ENCODE results near the gene MRTFB.

Gene MRTFB

GRCh38 chr16:14139872-14140271 is 68.8 kb downstream of the MRTFB start:
- Histone ChIP-seq H3K27ac (ENCODE audit: low read depth, low read length, severe bottlenecking) (no peak overlapping the region), H3K4me3 (ENCODE audit: extremely low read depth, insufficient read depth, low read length, poor library complexity, severe bottlenecking) (no peak overlapping the region), H3K36me3 (ENCODE audit: control insufficient read depth, insufficient read depth, low read length) (peaks cover 10% of the 10 kb centered on the region), H3K9me3 (ENCODE audit: control insufficient read depth, low read length) (peaks cover 4% of the 10 kb centered on the region), H3K4me1 (ENCODE audit: control insufficient read depth, insufficient read depth, low read length, poor library complexity, severe bottlenecking) (no peaks in the 10 kb centered on the region)
- no CpG with 5 or more reads among the region's 1 CpG for WGBS, 2 experiments (ENCODE audit: insufficient coverage in 2 of 2)

GRCh38 chr16:14140923-14141322 is 69.8 kb downstream of the MRTFB start:
- Histone ChIP-seq H3K4me1 (ENCODE audit: control insufficient read depth, insufficient read depth, low read length, poor library complexity, severe bottlenecking) (no peaks in the 10 kb centered on the region), H3K27ac (ENCODE audit: low read depth, low read length, severe bottlenecking) (no peak overlapping the region), H3K9me3 (ENCODE audit: control insufficient read depth, low read length) (peaks cover 4% of the 10 kb centered on the region), H3K4me3 (ENCODE audit: extremely low read depth, insufficient read depth, low read length, poor library complexity, severe bottlenecking) (no peak overlapping the region), H3K36me3 (ENCODE audit: control insufficient read depth, insufficient read depth, low read length) (peaks cover 10% of the 10 kb centered on the region)
- WGBS, 2 experiments (ENCODE audit: insufficient coverage in 2 of 2), result no CpG with 5 or more reads among the region's 5 CpGs

- H3K4me1 ChIP-seq (ENCODE audit: control insufficient read depth, insufficient read depth, low read length, poor library complexity, severe bottlenecking), result peaks cover 12% of the 10 kb centered on the region
- H3K36me3 ChIP-seq (ENCODE audit: control insufficient read depth, insufficient read depth, low read length), result no peaks in the 10 kb centered on the region
- H3K4me3 ChIP-seq (ENCODE audit: extremely low read depth, insufficient read depth, low read length, poor library complexity, severe bottlenecking), result no peak overlapping the region
- no peak overlapping the region for H3K27ac ChIP-seq (ENCODE audit: low read depth, low read length, severe bottlenecking)
- H3K9me3 ChIP-seq (ENCODE audit: control insufficient read depth, low read length), result no peaks in the 10 kb centered on the region
Measured at GRCh38 chr16:14146445-14146844, 75.3 kb downstream of the MRTFB start.

GRCh38 chr16:14148016-14148415 is 76.9 kb downstream of the MRTFB start:
- Histone ChIP-seq H3K36me3 (ENCODE audit: control insufficient read depth, insufficient read depth, low read length) (no peaks in the 10 kb centered on the region), H3K4me3 (ENCODE audit: extremely low read depth, insufficient read depth, low read length, poor library complexity, severe bottlenecking) (no peak overlapping the region), H3K9me3 (ENCODE audit: control insufficient read depth, low read length) (no peaks in the 10 kb centered on the region), H3K27ac (ENCODE audit: low read depth, low read length, severe bottlenecking) (no peak overlapping the region), H3K4me1 (ENCODE audit: control insufficient read depth, insufficient read depth, low read length, poor library complexity, severe bottlenecking) (peaks cover 12% of the 10 kb centered on the region)
- no CpG with 5 or more reads among the region's 2 CpGs for WGBS, 2 experiments (ENCODE audit: insufficient coverage in 2 of 2)

- WGBS, 2 experiments (ENCODE audit: insufficient coverage in 2 of 2), result 88 to 94% methylated on average over 4 to 5 of the region's 8 CpGs
Measured at GRCh38 chr16:14148569-14148968, 77.5 kb downstream of the MRTFB start.

GRCh38 chr16:14150796-14151195 is 79.7 kb downstream of the MRTFB start:
- Histone ChIP-seq H3K27ac (ENCODE audit: low read depth, low read length, severe bottlenecking) (no peak overlapping the region), H3K36me3 (ENCODE audit: control insufficient read depth, insufficient read depth, low read length) (no peaks in the 10 kb centered on the region), H3K4me3 (ENCODE audit: extremely low read depth, insufficient read depth, low read length, poor library complexity, severe bottlenecking) (no peak overlapping the region), H3K4me1 (ENCODE audit: control insufficient read depth, insufficient read depth, low read length, poor library complexity, severe bottlenecking) (peaks cover 12% of the 10 kb centered on the region), H3K9me3 (ENCODE audit: control insufficient read depth, low read length) (no peaks in the 10 kb centered on the region)
- 90% methylated on average over 2 of the region's 5 CpGs; no CpG with 5 or more reads in 1 of the 2 experiments for WGBS, 2 experiments (ENCODE audit: insufficient coverage in 2 of 2)

More at GRCh38 chr16:14148569-14148968, 77.5 kb downstream of the MRTFB start:
- H3K4me1 ChIP-seq (ENCODE audit: control insufficient read depth, insufficient read depth, low read length, poor library complexity, severe bottlenecking), result peaks cover 12% of the 10 kb centered on the region
- no peak overlapping the region for H3K27ac ChIP-seq (ENCODE audit: low read depth, low read length, severe bottlenecking)
- H3K9me3 ChIP-seq (ENCODE audit: control insufficient read depth, low read length), result no peaks in the 10 kb centered on the region
- H3K36me3 ChIP-seq (ENCODE audit: control insufficient read depth, insufficient read depth, low read length), result no peaks in the 10 kb centered on the region
- H3K4me3 ChIP-seq (ENCODE audit: extremely low read depth, insufficient read depth, low read length, poor library complexity, severe bottlenecking), result no peak overlapping the region

- 100% methylated on average over 1 of the region's 2 CpGs; no CpG with 5 or more reads in 1 of the 2 experiments for WGBS, 2 experiments (ENCODE audit: insufficient coverage in 2 of 2)
- H3K36me3 ChIP-seq (ENCODE audit: control insufficient read depth, insufficient read depth, low read length), result no peaks in the 10 kb centered on the region
- peak overlapping the region; percentile 23 for H3K27ac ChIP-seq (ENCODE audit: low read depth, low read length, severe bottlenecking)
- peaks cover 12% of the 10 kb centered on the region for H3K4me1 ChIP-seq (ENCODE audit: control insufficient read depth, insufficient read depth, low read length, poor library complexity, severe bottlenecking)
- no peaks in the 10 kb centered on the region for H3K9me3 ChIP-seq (ENCODE audit: control insufficient read depth, low read length)
- H3K4me3 ChIP-seq (ENCODE audit: extremely low read depth, insufficient read depth, low read length, poor library complexity, severe bottlenecking), result no peak overlapping the region
Measured at GRCh38 chr16:14151256-14152030, 80.3 kb downstream of the MRTFB start.

- Histone ChIP-seq H3K4me1 (ENCODE audit: control insufficient read depth, insufficient read depth, low read length, poor library complexity, severe bottlenecking) (no peaks in the 10 kb centered on the region), H3K36me3 (ENCODE audit: control insufficient read depth, insufficient read depth, low read length) (no peaks in the 10 kb centered on the region), H3K4me3 (ENCODE audit: extremely low read depth, insufficient read depth, low read length, poor library complexity, severe bottlenecking) (no peak overlapping the region), H3K9me3 (ENCODE audit: control insufficient read depth, low read length) (no peaks in the 10 kb centered on the region), H3K27ac (ENCODE audit: low read depth, low read length, severe bottlenecking) (no peak overlapping the region)
- WGBS, 2 experiments (ENCODE audit: insufficient coverage in 2 of 2), result 90 to 94% methylated on average over 3 to 4 of the region's 4 CpGs
Measured at GRCh38 chr16:14155572-14156190, 84.6 kb downstream of the MRTFB start.

GRCh38 chr16:14164916-14165662 is 94.0 kb downstream of the MRTFB start:
- H3K9me3 ChIP-seq (ENCODE audit: control insufficient read depth, low read length), result no peaks in the 10 kb centered on the region
- no peak overlapping the region for H3K27ac ChIP-seq (ENCODE audit: low read depth, low read length, severe bottlenecking)
- no peaks in the 10 kb centered on the region for H3K4me1 ChIP-seq (ENCODE audit: control insufficient read depth, insufficient read depth, low read length, poor library complexity, severe bottlenecking)
- no peak overlapping the region for H3K4me3 ChIP-seq (ENCODE audit: extremely low read depth, insufficient read depth, low read length, poor library complexity, severe bottlenecking)
- WGBS, 2 experiments (ENCODE audit: insufficient coverage in 2 of 2), result 75 to 100% methylated on average over 3 to 4 of the region's 5 CpGs
- no peaks in the 10 kb centered on the region for H3K36me3 ChIP-seq (ENCODE audit: control insufficient read depth, insufficient read depth, low read length)

GRCh38 chr16:14168146-14168545 is 97.0 kb downstream of the MRTFB start:
- Histone ChIP-seq H3K36me3 (ENCODE audit: control insufficient read depth, insufficient read depth, low read length) (no peaks in the 10 kb centered on the region), H3K4me3 (ENCODE audit: extremely low read depth, insufficient read depth, low read length, poor library complexity, severe bottlenecking) (no peak overlapping the region), H3K4me1 (ENCODE audit: control insufficient read depth, insufficient read depth, low read length, poor library complexity, severe bottlenecking) (no peaks in the 10 kb centered on the region), H3K27ac (ENCODE audit: low read depth, low read length, severe bottlenecking) (no peak overlapping the region), H3K9me3 (ENCODE audit: control insufficient read depth, low read length) (no peaks in the 10 kb centered on the region)
- 100% methylated on average over 2 of the region's 3 CpGs; no CpG with 5 or more reads in 1 of the 2 experiments for WGBS, 2 experiments (ENCODE audit: insufficient coverage in 2 of 2)

All from mesodermal cell (in vitro differentiated cells).